GM12865 (cell line): ENCODE data around the gene ZNF579.
A peak's percentile ranks its signal among the peaks of the same experiment; 100 is the strongest.

Source experiments
- DNase-seq: peaks from one replicate; pipeline ENCODE4 v3.0.0; 2010; ENCODE audit warnings: low read depth
- H3K4me3 ChIP-seq: 2 replicates; pipeline ENCODE4 v1.5.1; 2011; ENCODE audit warnings: mild to moderate bottlenecking, low read depth, low read length, control low read depth
- CTCF ChIP-seq: IDR thresholded peaks from 2 replicates; pipeline ENCODE4 v1.5.1; 2011; ENCODE audit warnings: low read length, control low read depth, low read depth, inconsistent platforms; ENCODE audit not compliant: insufficient read depth; ENCODE audit errors: missing control alignments

Gene ZNF579

GRCh38 chr19:55580628-55581144 lies at the start of gene ZNF579:
Gene ZNF579, minus strand, starts transcription at chr19:55580848. Its CDS starts 1,209 bp downstream, at chr19:55579639.
- DNase-seq, result peak; percentile 91
- TF ChIP-seq CTCF, result no peak
- H3K4me3 ChIP-seq, result peak within 1 kb of the TSS; percentile 78

DNA sequence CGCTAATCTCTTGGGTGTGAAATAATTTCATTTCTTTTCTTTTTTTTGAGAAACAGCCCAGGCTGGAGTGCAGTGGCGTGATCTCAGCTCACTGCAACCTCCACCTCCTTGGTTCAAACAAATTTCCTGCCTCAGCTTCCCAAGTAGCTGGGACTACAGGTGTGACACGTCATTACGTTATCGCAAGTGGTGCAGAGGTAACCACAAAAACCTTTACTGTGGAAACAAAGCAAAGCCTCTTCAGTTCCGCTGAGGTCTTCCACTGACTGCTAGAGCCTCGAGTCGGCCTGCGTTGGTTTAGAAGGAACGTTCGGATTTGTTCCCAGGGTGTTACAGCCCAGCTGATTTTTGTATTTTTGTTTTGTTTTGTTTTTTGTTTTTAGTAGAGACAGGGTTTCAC lies 45.7 kb upstream of the ZNF579 start:
- no peak overlapping the region for H3K4me3 ChIP-seq
- peak; percentile 80 for DNase-seq
- no peak for TF ChIP-seq CTCF

GRCh38 chr19:55625004-55625326 lies 44.3 kb upstream of the ZNF579 start:
- TF ChIP-seq CTCF, result no peak
- H3K4me3 ChIP-seq, result peak overlapping the region; percentile 67
- no peak for DNase-seq

DNA sequence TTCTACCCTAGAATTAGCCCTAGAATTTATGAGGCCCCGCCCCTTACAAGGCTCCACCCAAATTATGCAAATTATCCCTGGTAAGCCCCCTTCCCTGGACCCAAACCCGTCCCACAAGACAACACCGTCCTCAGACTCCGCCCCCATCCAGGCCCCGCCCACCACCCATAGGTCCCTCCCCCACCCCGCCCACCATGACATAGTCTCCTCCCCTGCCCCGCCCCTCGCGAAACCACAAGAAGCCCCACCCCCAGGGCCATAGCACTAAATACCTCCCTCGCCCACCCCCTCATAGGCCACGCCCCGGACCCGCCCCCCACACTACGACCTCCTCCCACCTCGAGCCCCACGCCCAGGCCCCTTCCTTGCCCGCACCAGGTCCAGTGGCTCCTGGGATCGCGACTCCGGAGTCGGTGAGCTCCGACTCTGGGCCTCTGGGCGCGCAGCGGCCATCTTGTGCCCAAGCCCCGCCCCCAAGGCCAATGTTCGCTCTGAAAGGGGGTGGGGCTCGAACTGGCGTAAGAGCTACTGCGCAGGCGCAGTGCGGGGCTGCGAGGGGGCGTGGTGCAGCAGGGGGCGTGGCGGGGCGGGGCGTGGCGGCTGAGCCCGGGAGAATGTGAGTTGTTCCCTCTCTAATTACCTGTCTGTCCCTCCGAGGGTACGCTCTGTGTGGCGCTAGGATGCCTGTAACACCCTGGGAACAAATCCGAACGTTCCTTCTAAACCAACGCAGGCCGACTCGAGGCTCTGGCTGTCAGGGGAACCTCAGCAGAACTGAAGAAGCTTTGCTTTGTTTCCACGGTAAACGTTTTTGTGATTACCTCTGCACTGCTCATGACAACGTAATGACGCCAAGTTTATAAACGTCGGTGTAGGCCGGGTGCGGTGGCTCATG lies 43.7 kb upstream of the ZNF579 start, which contains the start of gene ZNF784:
Gene ZNF784, minus strand, starts transcription at position 458 of the 895 bp plus-strand sequence. Its CDS starts 5 bp downstream, at position 453.
- peak; percentile 96 for DNase-seq
- no peak for TF ChIP-seq CTCF
- H3K4me3 ChIP-seq, result peak within 1 kb of the TSS; percentile 67

DNA sequence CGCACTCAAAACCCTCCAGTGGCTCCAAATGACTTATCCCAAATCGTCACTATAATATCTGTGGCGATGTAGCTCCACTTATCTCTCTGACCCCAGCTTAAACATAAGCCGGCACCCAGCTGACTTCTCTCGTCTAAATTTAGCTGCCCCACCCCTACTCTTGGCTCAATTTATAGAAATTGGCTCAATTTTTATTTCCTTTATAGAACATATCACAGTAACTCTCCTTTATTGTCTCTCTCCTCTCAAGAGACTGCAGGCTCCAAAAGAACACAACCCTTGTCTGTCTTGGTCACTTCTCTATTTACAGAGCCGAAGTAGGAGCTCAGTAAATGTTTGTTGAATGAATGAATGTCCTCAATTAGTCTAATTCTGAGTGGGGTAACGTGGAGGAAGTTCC lies 42.9 kb upstream of the ZNF579 start:
- no peak for TF ChIP-seq CTCF
- H3K4me3 ChIP-seq, result no peak overlapping the region
- DNase-seq, result no peak

DNA sequence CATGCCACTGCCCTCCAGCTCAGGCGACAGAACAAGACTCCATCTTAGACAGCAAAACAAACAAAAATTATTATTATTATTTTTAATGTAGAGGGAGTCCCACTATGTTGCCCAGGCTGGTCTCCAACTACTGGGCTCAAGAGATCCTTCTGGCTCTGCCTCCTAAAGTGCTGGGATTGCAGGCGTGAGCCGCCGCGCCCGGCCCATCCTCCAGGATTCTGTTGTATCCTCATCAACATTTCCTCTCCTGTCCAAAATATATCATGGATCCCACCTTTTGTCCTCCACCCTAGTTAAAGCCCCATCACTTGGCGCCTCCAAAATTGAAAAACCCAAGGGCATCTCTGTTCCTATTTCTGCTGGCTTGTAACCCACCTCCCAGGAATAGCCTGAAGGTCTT lies 42.5 kb upstream of the ZNF579 start:
- DNase-seq, result no peak
- TF ChIP-seq CTCF, result no peak
- no peak overlapping the region for H3K4me3 ChIP-seq
